Panc1 (cell line): Measurements from ENCODE around the gene SKOR1. TPM values are rescaled to one million over a fixed set of nuclear protein-coding genes. Genes with fewer than 3 reads are reported as not detected.

Experiments used
- ATAC-seq: fragments of 200-7000 bp; cut with Tn5 transposase; 2 replicates; pipeline ENCODE4 v1.9.1; 2020; ENCODE audit warnings: mild to moderate bottlenecking, moderate library complexity
- BruUV-seq: library from RNA; stranded (reverse); fragments of 400-500 nt; replicated peaks from 2 replicates; lab custom pipeline; 2021; lab: Mats Ljungman, UMichigan
- CTCF ChIA-PET: fragments of 300-600 bp; sonication (Branson Sonifier 250); formaldehyde crosslinking; loops from one replicate; lab custom pipeline; 2022; ENCODE audit warnings: antibody characterized with exemption; lab: Charles Lee
- POLR2A ChIA-PET: fragments of 300-600 bp; sonication (Branson Sonifier 250); formaldehyde crosslinking; loops from one replicate; lab custom pipeline; 2022; ENCODE audit warnings: antibody characterized with exemption; lab: Charles Lee
- DNase-seq: peaks from one replicate; pipeline ENCODE4 v3.0.0-alpha.2; 2010; ENCODE audit warnings: low read depth, low spot score
- H3K27ac ChIP-seq: 2 replicates; pipeline ENCODE4 v1.5.1; 2011; ENCODE audit warnings: mild to moderate bottlenecking, low read length, inconsistent platforms
- H3K27me3 ChIP-seq: fragments of 200-500 bp; sonication (Bioruptor generic); 2 replicates; pipeline ENCODE4 v1.6.0; 2014; ENCODE audit warnings: low read length, inconsistent platforms; ENCODE audit not compliant: control insufficient read depth, insufficient read depth
- H3K36me3 ChIP-seq: fragments of 200-500 bp; sonication (Bioruptor generic); 2 replicates; pipeline ENCODE4 v1.5.1; 2014; ENCODE audit warnings: inconsistent platforms, mild to moderate bottlenecking, low read length, moderate library complexity; ENCODE audit not compliant: control insufficient read depth, insufficient read depth
- H3K4me1 ChIP-seq: 2 replicates; pipeline ENCODE4 v1.5.1; 2011; ENCODE audit warnings: inconsistent platforms, mild to moderate bottlenecking, low read length, moderate library complexity; ENCODE audit not compliant: control insufficient read depth, insufficient read depth
- H3K4me3 ChIP-seq, 2 experiments: 2 replicates each; pipeline ENCODE4 v1.5.1; 2011 to 2012; ENCODE audit warnings: low read depth in 2 of 2, low read length in 2 of 2, mild to moderate bottlenecking in 2 of 2, inconsistent platforms in 1 of 2, moderate library complexity in 1 of 2
- H3K9me3 ChIP-seq: fragments of 200-500 bp; sonication (Bioruptor generic); 2 replicates; pipeline ENCODE4 v1.5.1; 2014; ENCODE audit warnings: low read depth, mild to moderate bottlenecking, inconsistent platforms, low read length, moderate library complexity; ENCODE audit not compliant: control insufficient read depth, insufficient read depth
- CTCF ChIP-seq: fragments of 450-650 bp; IDR thresholded peaks from 2 replicates; pipeline ENCODE4 v1.5.1; 2017; ENCODE audit warnings: mild to moderate bottlenecking
- POLR2AphosphoS5 ChIP-seq: IDR thresholded peaks from 2 replicates; pipeline ENCODE4 v1.6.1; 2012; ENCODE audit warnings: mild to moderate bottlenecking, low read depth, low read length, moderate library complexity
- SIN3A ChIP-seq: IDR thresholded peaks from 2 replicates; pipeline ENCODE4 v1.6.1; 2012; ENCODE audit warnings: low read depth, mild to moderate bottlenecking, low read length, moderate library complexity, borderline replicate concordance; ENCODE audit not compliant: insufficient read depth
- TCF7L2 ChIP-seq: IDR thresholded peaks from 2 replicates; pipeline ENCODE4 v1.6.1; 2011; ENCODE audit warnings: mild to moderate bottlenecking, low read depth, low read length, inconsistent platforms
- in situ Hi-C: cut with HindIII; loops from 2 replicates; pipeline ENCODE4 v1.10.0; 2016; ENCODE audit warnings: low sequenced_read_pairs, low pct_unique_long_range_greater_than_20kb
- intact Hi-C: fragments of 100-400 bp; cut with micrococcal nuclease; formaldehyde crosslinking; loops from one replicate; pipeline ENCODE4 v1.10.0; 2022; ENCODE audit not compliant: unreplicated experiment
- total RNA-seq: library from RNA; stranded (reverse); gene quantifications from one replicate; pipeline ENCODE4 v1.2.1, GENCODE V29; 2021; ENCODE audit not compliant: unreplicated experiment
- TF ChIP-seq, protein P1 (sequence below), 2 experiments: IDR thresholded peaks; 2 replicates each; pipeline ENCODE4 v1.6.1; 2011 to 2012; ENCODE audit warnings: low read depth in 2 of 2, control low read depth in 1 of 2, low read length in 1 of 2, mild to moderate bottlenecking in 1 of 2, moderate library complexity in 1 of 2; ENCODE audit not compliant: insufficient read depth in 1 of 2

SKOR1 gene
- total RNA-seq, 1 experiment from 2014 or later = 0.21 TPM

GRCh38 chr15:67788986-67789385, 36.3 kb upstream of the SKOR1 start:
- ATAC-seq (no peak), DNase-seq (no peak)
- Histone ChIP-seq H3K27me3 (no peaks in the 10 kb centered on the region), H3K4me3 (no peak overlapping the region), H3K4me1 (no peaks in the 10 kb centered on the region), H3K9me3 (no peaks in the 10 kb centered on the region), H3K27ac (no peak overlapping the region), H3K36me3 (no peaks in the 10 kb centered on the region)
- intact Hi-C loops (no loop called here), in situ Hi-C loops (no loop called here)
- TF ChIP-seq TCF7L2 = no peak
- no peak for TF ChIP-seq POLR2AphosphoS5
- TF ChIP-seq, protein P1, sequence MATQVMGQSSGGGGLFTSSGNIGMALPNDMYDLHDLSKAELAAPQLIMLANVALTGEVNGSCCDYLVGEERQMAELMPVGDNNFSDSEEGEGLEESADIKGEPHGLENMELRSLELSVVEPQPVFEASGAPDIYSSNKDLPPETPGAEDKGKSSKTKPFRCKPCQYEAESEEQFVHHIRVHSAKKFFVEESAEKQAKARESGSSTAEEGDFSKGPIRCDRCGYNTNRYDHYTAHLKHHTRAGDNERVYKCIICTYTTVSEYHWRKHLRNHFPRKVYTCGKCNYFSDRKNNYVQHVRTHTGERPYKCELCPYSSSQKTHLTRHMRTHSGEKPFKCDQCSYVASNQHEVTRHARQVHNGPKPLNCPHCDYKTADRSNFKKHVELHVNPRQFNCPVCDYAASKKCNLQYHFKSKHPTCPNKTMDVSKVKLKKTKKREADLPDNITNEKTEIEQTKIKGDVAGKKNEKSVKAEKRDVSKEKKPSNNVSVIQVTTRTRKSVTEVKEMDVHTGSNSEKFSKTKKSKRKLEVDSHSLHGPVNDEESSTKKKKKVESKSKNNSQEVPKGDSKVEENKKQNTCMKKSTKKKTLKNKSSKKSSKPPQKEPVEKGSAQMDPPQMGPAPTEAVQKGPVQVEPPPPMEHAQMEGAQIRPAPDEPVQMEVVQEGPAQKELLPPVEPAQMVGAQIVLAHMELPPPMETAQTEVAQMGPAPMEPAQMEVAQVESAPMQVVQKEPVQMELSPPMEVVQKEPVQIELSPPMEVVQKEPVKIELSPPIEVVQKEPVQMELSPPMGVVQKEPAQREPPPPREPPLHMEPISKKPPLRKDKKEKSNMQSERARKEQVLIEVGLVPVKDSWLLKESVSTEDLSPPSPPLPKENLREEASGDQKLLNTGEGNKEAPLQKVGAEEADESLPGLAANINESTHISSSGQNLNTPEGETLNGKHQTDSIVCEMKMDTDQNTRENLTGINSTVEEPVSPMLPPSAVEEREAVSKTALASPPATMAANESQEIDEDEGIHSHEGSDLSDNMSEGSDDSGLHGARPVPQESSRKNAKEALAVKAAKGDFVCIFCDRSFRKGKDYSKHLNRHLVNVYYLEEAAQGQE (IDR thresholded peaks at IDR 0.05; ENCODE audit: insufficient read depth in 1 of 2, low read depth in 2 of 2, low read length in 1 of 2) = no peak
- no peak for TF ChIP-seq SIN3A
- no peak for TF ChIP-seq CTCF
- POLR2A ChIA-PET = interaction anchor here (0.7 kb wide), 1 partner anchor 62 kb away, joined by 6 read pairs; no protein-coding TSS in a partner anchor
- no TSS peak for BruUV-seq
- CTCF ChIA-PET = no interaction called here

- CTCF ChIA-PET = no interaction called here
- peaks cover 10% of the 10 kb centered on the region; the same call in 1 of the 2 replicates for H3K9me3 ChIP-seq
- no peak overlapping the region for H3K27ac ChIP-seq
- TF ChIP-seq CTCF = no peak
- no TSS peak for BruUV-seq
- no peaks in the 10 kb centered on the region for H3K36me3 ChIP-seq
- DNase-seq (no peak), ATAC-seq (no peak)
- no peaks in the 10 kb centered on the region for H3K27me3 ChIP-seq
- POLR2A ChIA-PET = no interaction called here
- in situ Hi-C loops = no loop called here
- intact Hi-C loops = no loop called here
- no peaks in the 10 kb centered on the region for H3K4me1 ChIP-seq
- no peak overlapping the region for H3K4me3 ChIP-seq
Measured at GRCh38 chr15:67790610-67791319, 34.5 kb upstream of the SKOR1 start.
